Fibroblast of villous mesenchyme (primary cell): ENCODE measurements around the gene SSR3. TPM values are rescaled to one million over a fixed set of nuclear protein-coding genes. Genes with fewer than 3 reads are reported as not detected.
A peak's percentile ranks its signal among the peaks of the same experiment; 100 is the strongest.

ENCODE experiments used
- DNase-seq: peaks from one replicate; pipeline ENCODE4 v3.0.0-alpha.2; 2010; ENCODE audit warnings: low read depth
- H3K4me3 ChIP-seq: 2 replicates; pipeline ENCODE4 v1.5.1; 2011; ENCODE audit warnings: low read depth, mild to moderate bottlenecking, low read length
- CTCF ChIP-seq: IDR thresholded peaks from 2 replicates; pipeline ENCODE4 v1.5.1; 2012; ENCODE audit warnings: low read depth, mild to moderate bottlenecking, low read length; ENCODE audit not compliant: insufficient read depth
- total RNA-seq: library from RNA; depleted of rRNA; stranded (reverse); fragments of >200 nt; gene quantifications from 2 replicates; pipeline ENCODE4 v1.2.3, GENCODE V29; 2012

Gene SSR3
- total RNA-seq, 1 donor = 446 TPM

GRCh38 chr3:156516284-156516683 is 38.6 kb downstream of the SSR3 start:
- H3K4me3 ChIP-seq = no peak overlapping the region
- no peak for TF ChIP-seq CTCF
- DNase-seq = no peak

GRCh38 chr3:156513619-156514018 is 41.3 kb downstream of the SSR3 start:
- no peak for DNase-seq
- no peak for TF ChIP-seq CTCF
- H3K4me3 ChIP-seq = no peak overlapping the region

GRCh38 chr3:156511987-156512677 is 42.8 kb downstream of the SSR3 start:
- H3K4me3 ChIP-seq = no peak overlapping the region
- TF ChIP-seq CTCF = no peak
- no peak for DNase-seq

- peak; percentile 56 for TF ChIP-seq CTCF
- no peak overlapping the region for H3K4me3 ChIP-seq
- DNase-seq = peak; percentile 74
Measured at GRCh38 chr3:156509189-156510174, 45.4 kb downstream of the SSR3 start.

- no peak for TF ChIP-seq CTCF
- H3K4me3 ChIP-seq = no peak overlapping the region
- DNase-seq = no peak
Measured at GRCh38 chr3:156507285-156507684, 47.6 kb downstream of the SSR3 start.

- H3K4me3 ChIP-seq = no peak overlapping the region
- DNase-seq = no peak
- TF ChIP-seq CTCF = no peak
Measured at GRCh38 chr3:156498307-156498706, 56.6 kb downstream of the SSR3 start.
